Neural progenitor cell (in vitro differentiated cells): ENCODE data around the gene USP7. TPM values are rescaled to one million over a fixed set of nuclear protein-coding genes. Genes with fewer than 3 reads are reported as not detected.

ENCODE experiments used
- DNase-seq: peaks from one replicate; pipeline ENCODE4 v3.0.0-alpha.2; 2016; ENCODE audit warnings: low spot score
- H2AFZ ChIP-seq: fragments of 200-600 bp; sonication (generic); replicated peaks from 2 replicates; pipeline ENCODE4 v1.6.1; 2016; ENCODE audit warnings: antibody characterized with exemption
- H3F3A ChIP-seq: fragments of 200-600 bp; sonication (generic); 2 replicates; pipeline ENCODE4 v1.6.1; 2016; ENCODE audit warnings: antibody characterized with exemption, low read depth
- H3K27ac ChIP-seq: fragments of 200-600 bp; sonication (generic); 2 replicates; pipeline ENCODE4 v1.5.1; 2016; ENCODE audit warnings: mild to moderate bottlenecking
- H3K27me3 ChIP-seq: fragments of 200-600 bp; sonication (generic); 2 replicates; pipeline ENCODE4 v1.6.1; 2016; ENCODE audit warnings: mild to moderate bottlenecking, moderate library complexity
- H3K36me3 ChIP-seq: fragments of 200-600 bp; sonication (generic); 2 replicates; pipeline ENCODE4 v1.5.1; 2016
- H3K4me1 ChIP-seq: fragments of 200-600 bp; sonication (generic); 2 replicates; pipeline ENCODE4 v1.6.1; 2016; ENCODE audit warnings: mixed run types
- H3K4me2 ChIP-seq: fragments of 200-600 bp; sonication (generic); 2 replicates; pipeline ENCODE4 v1.6.1; 2016
- H3K4me3 ChIP-seq: fragments of 200-600 bp; sonication (generic); 2 replicates; pipeline ENCODE4 v1.5.1; 2016
- H3K79me2 ChIP-seq: fragments of 200-600 bp; sonication (generic); 2 replicates; pipeline ENCODE4 v1.6.1; 2016; ENCODE audit warnings: low read depth
- H3K9ac ChIP-seq: fragments of 200-600 bp; sonication (generic); 2 replicates; pipeline ENCODE4 v1.6.1; 2016
- H3K9me3 ChIP-seq: fragments of 200-600 bp; sonication (generic); 2 replicates; pipeline ENCODE4 v1.5.1; 2016; ENCODE audit warnings: low read depth
- H4K20me1 ChIP-seq: fragments of 200-600 bp; sonication (generic); 2 replicates; pipeline ENCODE4 v1.6.1; 2016; ENCODE audit warnings: low read depth
- H3K27ac Mint-ChIP-seq: 3 replicates; pipeline ENCODE4 v1.8.0; 2021; ENCODE audit warnings: mixed read lengths
- H3K27me3 Mint-ChIP-seq: 2 replicates; pipeline ENCODE4 v1.8.0; 2022; ENCODE audit warnings: low read depth, mild to moderate bottlenecking, inconsistent platforms, moderate library complexity, mixed read lengths; ENCODE audit not compliant: insufficient read depth
- H3K36me3 Mint-ChIP-seq: 3 replicates; pipeline ENCODE4 v1.8.0; 2021; ENCODE audit warnings: mixed read lengths
- H3K4me1 Mint-ChIP-seq: 3 replicates; pipeline ENCODE4 v1.8.0; 2021; ENCODE audit warnings: mixed read lengths
- H3K4me3 Mint-ChIP-seq: 3 replicates; pipeline ENCODE4 v1.8.0; 2021; ENCODE audit warnings: mild to moderate bottlenecking, moderate library complexity, mixed read lengths
- H3K9me3 Mint-ChIP-seq: 3 replicates; pipeline ENCODE4 v1.8.0; 2020; ENCODE audit warnings: mixed read lengths
- EZH2 ChIP-seq: fragments of 200-600 bp; sonication (generic); IDR thresholded peaks from 2 replicates; pipeline ENCODE4 v1.6.1; 2017; ENCODE audit warnings: antibody characterized with exemption, mild to moderate bottlenecking, moderate library complexity
- EZH2phosphoT487 ChIP-seq: fragments of 200-600 bp; sonication (generic); IDR thresholded peaks from 2 replicates; pipeline ENCODE4 v1.6.1; 2017; ENCODE audit warnings: antibody characterized with exemption
- total RNA-seq: library from RNA; depleted of rRNA; stranded (reverse); fragments of >200 nt; gene quantifications from 2 replicates; pipeline ENCODE4 v1.2.3, GENCODE V29; 2015; ENCODE audit warnings: low replicate concordance
- TF ChIP-seq, protein P1 (sequence below): fragments of 200-600 bp; sonication (generic); IDR thresholded peaks from 2 replicates; pipeline ENCODE4 v1.5.1; 2017; ENCODE audit warnings: antibody characterized with exemption, mild to moderate bottlenecking

Gene USP7
- total RNA-seq, 1 donor from 2014 or later: 90.3 TPM

DNA sequence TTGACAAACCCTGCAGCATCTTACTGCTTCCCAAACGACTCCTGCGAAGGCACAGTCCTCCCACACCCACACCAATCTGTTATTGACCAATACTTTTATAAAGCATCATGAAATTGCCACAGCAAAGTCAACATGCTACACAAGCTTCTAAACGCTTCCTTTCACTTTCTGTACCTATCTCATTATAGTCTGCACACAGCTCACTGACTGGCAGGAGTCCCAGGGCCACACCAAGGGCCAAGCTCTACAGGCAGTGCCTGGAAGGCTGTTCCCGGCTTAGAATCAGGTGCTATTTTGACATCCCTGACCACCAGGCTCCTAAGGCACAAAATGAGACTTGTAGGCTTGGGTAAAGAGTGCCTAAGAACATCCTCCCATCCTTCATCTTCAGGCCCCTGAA, 39.5 kb downstream of the USP7 start:
- no peaks in the 10 kb centered on the region for H3K9me3 ChIP-seq
- H3F3A ChIP-seq: no peaks in the 10 kb centered on the region
- no peak overlapping the region for H3K27ac ChIP-seq
- no peak overlapping the region for H3K27ac Mint-ChIP-seq
- DNase-seq: no peak
- H2AFZ ChIP-seq: no peak overlapping the region
- H3K36me3 Mint-ChIP-seq: peaks cover 53% of the 10 kb centered on the region
- peaks cover 3% of the 10 kb centered on the region for H3K27me3 Mint-ChIP-seq
- H3K9me3 Mint-ChIP-seq: peaks cover 2% of the 10 kb centered on the region
- H3K4me1 Mint-ChIP-seq: peaks cover 32% of the 10 kb centered on the region
- H3K4me3 Mint-ChIP-seq: no peak overlapping the region
- H3K79me2 ChIP-seq: peaks cover 63% of the 10 kb centered on the region
- no peak overlapping the region for H3K9ac ChIP-seq
- H3K27me3 ChIP-seq: no peaks in the 10 kb centered on the region
- no peak overlapping the region for H3K4me2 ChIP-seq
- H3K4me1 ChIP-seq: no peaks in the 10 kb centered on the region
- peaks cover 68% of the 10 kb centered on the region for H4K20me1 ChIP-seq
- TF ChIP-seq, protein P1, sequence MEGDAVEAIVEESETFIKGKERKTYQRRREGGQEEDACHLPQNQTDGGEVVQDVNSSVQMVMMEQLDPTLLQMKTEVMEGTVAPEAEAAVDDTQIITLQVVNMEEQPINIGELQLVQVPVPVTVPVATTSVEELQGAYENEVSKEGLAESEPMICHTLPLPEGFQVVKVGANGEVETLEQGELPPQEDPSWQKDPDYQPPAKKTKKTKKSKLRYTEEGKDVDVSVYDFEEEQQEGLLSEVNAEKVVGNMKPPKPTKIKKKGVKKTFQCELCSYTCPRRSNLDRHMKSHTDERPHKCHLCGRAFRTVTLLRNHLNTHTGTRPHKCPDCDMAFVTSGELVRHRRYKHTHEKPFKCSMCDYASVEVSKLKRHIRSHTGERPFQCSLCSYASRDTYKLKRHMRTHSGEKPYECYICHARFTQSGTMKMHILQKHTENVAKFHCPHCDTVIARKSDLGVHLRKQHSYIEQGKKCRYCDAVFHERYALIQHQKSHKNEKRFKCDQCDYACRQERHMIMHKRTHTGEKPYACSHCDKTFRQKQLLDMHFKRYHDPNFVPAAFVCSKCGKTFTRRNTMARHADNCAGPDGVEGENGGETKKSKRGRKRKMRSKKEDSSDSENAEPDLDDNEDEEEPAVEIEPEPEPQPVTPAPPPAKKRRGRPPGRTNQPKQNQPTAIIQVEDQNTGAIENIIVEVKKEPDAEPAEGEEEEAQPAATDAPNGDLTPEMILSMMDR: no peak
- TF ChIP-seq EZH2 (no peak), EZH2phosphoT487 (no peak)
- peaks cover 12% of the 10 kb centered on the region for H3K36me3 ChIP-seq
- no peak overlapping the region for H3K4me3 ChIP-seq

DNA sequence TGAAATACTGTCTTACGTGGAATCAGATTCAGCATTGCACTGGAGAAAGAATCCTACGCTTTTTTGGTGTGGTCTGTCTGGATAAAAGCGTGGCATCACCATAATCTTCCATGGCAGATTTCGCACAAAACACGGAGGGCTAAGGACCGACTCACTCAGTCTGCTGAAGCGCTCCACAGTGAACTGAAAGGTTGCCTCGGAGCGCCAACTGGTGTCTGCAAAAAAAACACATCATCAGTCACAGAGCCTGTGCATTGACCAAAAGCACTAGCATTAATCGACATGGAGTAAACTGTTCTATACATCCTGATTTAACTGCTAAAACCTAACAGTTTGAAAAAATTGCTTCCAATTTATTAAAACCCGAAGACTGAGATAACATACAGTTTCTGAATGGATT, 40.5 kb downstream of the USP7 start:
- H3K27ac ChIP-seq: no peak overlapping the region
- H4K20me1 ChIP-seq: peaks cover 58% of the 10 kb centered on the region
- H3F3A ChIP-seq: no peaks in the 10 kb centered on the region
- H3K9me3 Mint-ChIP-seq: peaks cover 2% of the 10 kb centered on the region
- no peak overlapping the region for H3K4me3 Mint-ChIP-seq
- no peaks in the 10 kb centered on the region for H3K27me3 ChIP-seq
- no peak overlapping the region for H3K27ac Mint-ChIP-seq
- peaks cover 32% of the 10 kb centered on the region for H3K4me1 Mint-ChIP-seq
- no peaks in the 10 kb centered on the region for H3K9me3 ChIP-seq
- H3K4me1 ChIP-seq: no peaks in the 10 kb centered on the region
- H2AFZ ChIP-seq: no peak overlapping the region
- H3K4me3 ChIP-seq: no peak overlapping the region
- no peak for TF ChIP-seq EZH2phosphoT487
- TF ChIP-seq, protein P1: no peak
- TF ChIP-seq EZH2: no peak
- H3K36me3 ChIP-seq: peaks cover 12% of the 10 kb centered on the region
- peaks cover 3% of the 10 kb centered on the region for H3K27me3 Mint-ChIP-seq
- peaks cover 49% of the 10 kb centered on the region for H3K36me3 Mint-ChIP-seq
- peaks cover 53% of the 10 kb centered on the region for H3K79me2 ChIP-seq
- no peak for DNase-seq
- no peak overlapping the region for H3K9ac ChIP-seq
- H3K4me2 ChIP-seq: no peak overlapping the region

DNA sequence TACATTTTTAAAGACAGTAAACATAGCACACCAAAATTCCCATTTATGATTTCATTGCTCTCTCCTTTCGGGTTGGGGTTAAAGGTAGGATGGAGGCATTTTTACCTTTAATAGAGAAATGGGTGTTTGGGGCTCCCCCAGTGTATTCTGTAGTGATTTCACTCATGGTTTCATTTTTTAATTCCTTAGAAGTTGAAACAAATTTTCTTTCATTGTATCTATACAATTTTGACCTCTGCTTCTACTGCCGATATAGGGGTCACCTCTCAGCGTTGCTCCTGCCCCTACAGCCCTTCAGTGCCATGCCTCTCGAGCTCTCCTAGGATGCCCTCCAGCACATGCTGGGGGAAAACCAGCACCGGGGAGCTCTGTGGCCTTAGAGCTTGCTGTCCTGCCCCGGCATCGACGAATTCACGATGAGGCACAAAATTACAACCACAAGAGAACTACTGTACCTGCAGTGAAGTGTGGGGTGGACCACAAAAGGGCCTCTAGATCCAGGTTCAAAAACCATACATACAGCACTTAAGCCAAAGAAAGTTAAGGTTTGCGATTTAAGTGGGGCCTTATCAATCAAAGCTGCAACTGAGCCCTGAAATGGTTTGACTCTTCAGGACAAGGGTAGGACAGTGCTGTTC, 42.2 kb downstream of the USP7 start:
- Histone ChIP-seq H2AFZ (no peak overlapping the region), H3K4me2 (no peak overlapping the region), H3K79me2 (peaks cover 36% of the 10 kb centered on the region), H3K27me3 (no peaks in the 10 kb centered on the region), H3K4me1 (peaks cover 2% of the 10 kb centered on the region), H3K4me3 (no peak overlapping the region), H3K27ac (no peak overlapping the region), H4K20me1 (peaks cover 47% of the 10 kb centered on the region), H3K36me3 (peaks cover 14% of the 10 kb centered on the region), H3K9me3 (no peaks in the 10 kb centered on the region), H3K9ac (no peak overlapping the region), H3F3A (no peaks in the 10 kb centered on the region)
- H3K27me3 Mint-ChIP-seq: peaks cover 3% of the 10 kb centered on the region
- peak overlapping the region; percentile 57 for H3K27ac Mint-ChIP-seq
- H3K36me3 Mint-ChIP-seq: peaks cover 52% of the 10 kb centered on the region
- no peak overlapping the region for H3K4me3 Mint-ChIP-seq
- TF ChIP-seq EZH2 (no peak), EZH2phosphoT487 (no peak)
- TF ChIP-seq, protein P1: no peak
- no peaks in the 10 kb centered on the region for H3K9me3 Mint-ChIP-seq
- H3K4me1 Mint-ChIP-seq: peaks cover 36% of the 10 kb centered on the region
- DNase-seq: no peak
